ENCODE data around the gene HCFC1.

DNA sequence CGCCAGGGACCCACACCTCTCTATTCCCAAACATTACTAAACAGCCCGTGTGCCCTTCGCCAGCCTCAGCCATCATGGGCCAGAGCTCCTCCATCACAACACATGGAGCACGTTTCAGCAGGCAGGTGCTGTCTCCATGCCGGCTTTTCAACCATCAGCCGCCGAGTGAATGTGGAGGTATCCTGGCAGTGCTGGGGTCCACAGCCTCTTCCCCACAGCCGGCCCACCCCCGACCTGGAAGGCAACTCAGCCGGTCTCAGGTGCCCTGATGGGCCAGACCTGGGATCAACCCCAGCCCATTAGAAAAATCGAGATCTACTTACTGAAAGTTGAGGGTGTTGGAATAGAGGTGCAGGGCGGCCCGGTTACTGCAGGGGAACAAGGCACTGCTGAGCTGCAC, 39.9 kb downstream of the HCFC1 start:
- TF ChIP-seq EZH2 (IDR thresholded peaks at IDR 0.05; ENCODE audit: insufficient read depth, poor library complexity, severe bottlenecking) (no peak), EZH2phosphoT487 (IDR thresholded peaks at IDR 0.05; ENCODE audit: insufficient read depth, low read depth) (no peak)
